Activated T-cell treated with anti-CD3 and anti-CD28 coated beads for 4 hours (primary cell): Measurements from ENCODE around the gene ATOH7.
"Not testable (repeated sequence)": the region's sequence is repeated elsewhere in the genome, so short reads cannot be mapped to it uniquely, and the experiment has no call there.

Source experiments
- DNase-seq: peaks from one replicate; pipeline ENCODE4 v3.0.0-alpha.2; 2020

Gene ATOH7

DNA sequence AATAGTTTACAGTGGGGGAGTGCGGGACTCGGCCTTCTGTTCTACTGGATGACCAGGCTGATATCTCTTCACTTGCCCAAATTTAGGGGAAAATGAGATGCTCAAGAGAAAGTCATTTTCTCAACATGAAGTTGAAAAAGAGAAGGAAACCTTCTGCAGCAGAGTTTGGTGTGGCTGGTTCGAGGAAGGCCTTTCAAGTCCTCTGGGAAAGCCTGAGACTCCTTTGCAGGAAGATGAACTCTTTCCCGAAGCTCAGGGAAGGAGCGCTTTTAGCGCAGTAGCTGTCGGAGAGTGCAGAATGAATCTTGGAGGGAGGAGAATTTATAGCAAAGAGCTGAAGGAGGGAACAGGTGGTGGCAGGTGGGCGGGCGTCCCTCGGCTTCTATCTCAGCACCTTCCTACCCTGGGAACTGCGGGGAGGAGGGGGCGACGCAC lies at the start of gene ATOH7:
Gene ATOH7, minus strand, starts transcription at position 297 of the 435 bp plus-strand sequence. CDS start 436 bp downstream, outside the sequence.
- no peak for DNase-seq

DNA sequence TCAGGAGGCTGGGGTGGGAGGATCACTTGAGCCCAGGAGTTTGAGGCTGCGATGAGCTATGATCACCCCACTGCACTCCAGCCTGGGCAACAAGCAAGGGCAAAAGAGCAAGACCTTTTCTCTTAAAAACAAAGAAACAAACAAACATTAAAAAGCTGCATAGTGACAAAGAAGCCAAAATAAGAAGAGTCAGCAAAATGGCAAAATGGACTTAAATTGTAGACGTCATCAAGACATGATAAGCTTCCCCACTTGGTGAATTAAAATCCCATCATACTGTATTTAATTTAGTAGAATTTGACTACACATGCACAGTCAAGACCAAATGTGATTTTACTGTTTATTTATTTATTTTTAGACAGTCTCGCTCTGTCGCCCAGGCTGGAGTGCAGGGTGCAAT lies 48.8 kb upstream of the ATOH7 start:
- no peak for DNase-seq

DNA sequence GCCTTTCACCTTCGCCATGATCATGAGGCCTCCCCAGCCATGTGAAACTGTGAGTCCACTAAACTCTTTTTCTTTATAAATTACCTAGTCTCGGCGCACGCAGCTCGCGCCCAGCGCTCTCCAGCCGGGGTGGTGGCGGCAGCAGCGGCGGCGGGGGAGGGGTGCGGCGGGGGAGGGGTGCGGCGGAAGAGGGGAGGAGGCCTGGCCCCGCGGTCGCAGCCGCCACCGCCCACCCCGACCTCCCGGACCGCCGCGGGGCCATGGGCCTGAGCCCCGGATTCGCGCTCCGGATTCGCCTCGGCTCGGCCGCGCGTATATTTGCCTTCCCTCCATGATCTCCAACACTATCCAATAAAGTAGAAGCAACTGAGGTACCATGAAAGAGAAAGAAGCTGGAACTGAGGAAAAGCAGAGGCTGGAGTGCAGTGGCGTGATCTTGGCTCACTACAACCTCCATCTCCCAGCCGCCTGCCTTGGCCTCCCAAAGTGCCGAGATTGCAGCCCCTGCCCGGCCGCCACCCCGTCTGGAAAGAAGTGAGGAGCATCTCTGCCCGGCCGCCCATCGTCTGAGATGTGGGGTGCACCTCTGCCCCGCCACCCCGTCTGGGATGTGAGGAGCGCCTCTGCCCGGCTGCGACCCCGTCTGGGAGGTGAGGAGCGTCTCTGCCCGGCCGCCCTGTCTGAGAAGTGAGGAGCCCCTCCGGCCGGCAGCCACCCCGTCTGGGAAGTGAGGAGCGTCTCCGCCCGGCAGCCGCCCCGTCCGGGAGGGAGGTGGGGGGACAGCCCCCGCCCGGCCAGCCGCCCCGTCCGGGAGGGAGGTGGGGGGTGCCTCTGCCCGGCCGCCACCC lies 47.2 kb upstream of the ATOH7 start:
- DNase-seq, result not testable (repeated sequence)

DNA sequence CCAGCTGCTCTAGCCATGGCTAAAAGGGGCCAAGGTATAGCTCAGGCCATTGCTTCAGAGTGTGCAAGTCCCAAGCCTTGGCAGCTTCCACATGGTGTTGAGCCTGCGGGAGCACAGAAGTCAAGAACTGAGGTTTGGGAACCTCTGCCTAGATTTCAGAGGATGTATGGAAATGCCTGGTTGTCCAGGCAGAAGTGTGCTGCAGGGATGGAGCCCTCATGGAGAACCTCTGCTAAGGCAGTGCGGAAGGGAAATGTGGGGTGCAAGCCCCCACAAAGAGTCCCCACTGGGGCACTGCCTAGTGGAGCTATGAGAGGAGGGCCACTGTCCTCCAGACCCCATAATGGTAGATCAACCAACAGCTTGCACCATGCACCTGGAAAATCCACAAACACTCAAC lies 45.9 kb upstream of the ATOH7 start:
- DNase-seq, result not testable (repeated sequence)

DNA sequence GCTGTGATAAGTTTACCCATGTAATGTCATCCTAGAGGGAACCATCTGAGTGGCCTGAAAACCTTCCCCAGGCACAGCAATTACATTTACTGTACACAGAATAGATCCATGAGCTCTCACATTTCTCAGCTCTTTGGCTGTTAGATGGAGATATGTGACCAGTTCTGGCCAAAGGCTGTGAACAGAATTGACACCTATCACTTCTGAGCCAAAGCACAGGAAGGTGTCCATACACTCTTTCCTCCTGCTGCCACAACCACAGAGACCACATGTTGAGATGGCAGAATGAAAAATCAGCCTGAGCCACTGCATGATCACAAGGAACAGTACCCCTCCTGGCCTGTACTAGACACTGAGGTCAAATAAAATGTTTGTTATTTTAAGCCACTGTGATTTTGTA lies 44.3 kb upstream of the ATOH7 start:
- DNase-seq, result no peak

DNA sequence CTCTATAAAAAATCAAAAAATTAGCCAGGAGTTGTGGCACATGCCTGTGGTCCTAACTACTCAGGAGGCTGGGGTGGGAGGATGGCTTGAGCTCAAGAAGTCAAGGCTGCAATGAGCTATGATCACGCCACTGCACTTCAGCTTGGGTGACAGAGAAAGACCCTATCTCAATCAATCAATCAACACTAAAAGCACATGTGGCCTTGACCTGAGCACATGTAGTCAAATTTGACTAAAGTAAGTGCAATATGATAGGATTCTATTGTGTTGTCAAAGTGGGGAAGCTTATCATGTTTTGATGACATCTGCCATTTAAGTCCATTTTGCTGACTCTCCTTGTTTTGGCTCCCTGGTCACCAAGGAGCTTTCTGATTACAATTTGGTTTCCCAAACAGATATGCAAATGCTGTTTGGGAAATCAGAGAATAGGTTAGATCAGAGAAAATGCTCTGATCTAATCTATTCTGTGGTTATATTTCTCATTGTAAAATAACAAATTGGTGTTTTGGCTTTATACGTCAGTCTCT lies 43.8 kb upstream of the ATOH7 start:
- DNase-seq, result no peak

DNA sequence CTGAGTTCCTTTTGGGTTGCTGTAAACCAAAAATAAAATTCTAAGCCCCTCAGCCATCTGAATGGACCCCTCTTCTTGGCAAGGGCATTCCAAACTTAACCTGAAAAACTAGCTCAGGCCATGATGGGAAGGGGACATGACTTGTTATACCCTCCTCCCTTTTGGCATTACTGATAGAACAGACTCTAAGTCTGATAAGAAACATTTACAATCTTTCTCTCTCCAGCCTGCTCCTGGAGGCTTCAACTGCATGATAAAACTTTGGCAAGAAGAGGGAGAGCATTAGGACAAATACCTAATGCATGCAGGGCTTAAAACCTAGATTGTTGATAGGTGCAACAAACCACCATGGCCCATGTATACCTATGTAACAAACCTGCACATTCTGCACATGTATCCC lies 40.9 kb upstream of the ATOH7 start:
- no peak for DNase-seq

DNA sequence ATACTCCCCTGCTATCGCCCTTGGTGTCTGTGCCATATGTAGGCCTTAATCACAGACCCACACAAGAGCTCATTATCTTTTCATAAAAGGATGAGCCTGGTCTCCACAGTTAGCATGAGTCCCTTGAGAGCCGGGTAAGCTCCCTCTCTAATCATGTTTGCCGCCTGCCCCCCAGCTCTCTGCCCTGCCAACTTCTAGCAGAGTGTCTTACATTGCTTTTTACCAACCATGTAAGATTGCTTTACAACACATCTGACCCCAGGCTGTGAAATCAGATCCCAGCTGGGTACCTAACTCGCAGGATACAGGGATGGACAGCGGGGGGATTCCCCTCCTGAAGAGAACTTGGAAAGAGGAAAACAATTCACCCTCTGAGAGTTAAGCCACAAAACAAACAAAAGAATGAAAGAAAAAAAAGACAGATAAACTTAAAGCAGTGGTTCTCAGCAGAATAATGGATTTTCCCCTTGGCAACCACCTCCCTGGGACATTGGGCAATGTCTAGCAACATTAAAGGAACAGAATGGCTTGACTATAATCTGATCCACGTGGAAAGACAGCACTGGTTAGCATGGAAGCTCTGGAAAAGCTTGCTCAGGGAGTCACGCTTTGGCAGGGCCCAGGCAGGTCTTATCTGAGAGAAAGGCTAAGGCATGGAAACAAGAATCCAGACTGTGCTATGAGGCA lies 39.4 kb upstream of the ATOH7 start:
- no peak for DNase-seq

DNA sequence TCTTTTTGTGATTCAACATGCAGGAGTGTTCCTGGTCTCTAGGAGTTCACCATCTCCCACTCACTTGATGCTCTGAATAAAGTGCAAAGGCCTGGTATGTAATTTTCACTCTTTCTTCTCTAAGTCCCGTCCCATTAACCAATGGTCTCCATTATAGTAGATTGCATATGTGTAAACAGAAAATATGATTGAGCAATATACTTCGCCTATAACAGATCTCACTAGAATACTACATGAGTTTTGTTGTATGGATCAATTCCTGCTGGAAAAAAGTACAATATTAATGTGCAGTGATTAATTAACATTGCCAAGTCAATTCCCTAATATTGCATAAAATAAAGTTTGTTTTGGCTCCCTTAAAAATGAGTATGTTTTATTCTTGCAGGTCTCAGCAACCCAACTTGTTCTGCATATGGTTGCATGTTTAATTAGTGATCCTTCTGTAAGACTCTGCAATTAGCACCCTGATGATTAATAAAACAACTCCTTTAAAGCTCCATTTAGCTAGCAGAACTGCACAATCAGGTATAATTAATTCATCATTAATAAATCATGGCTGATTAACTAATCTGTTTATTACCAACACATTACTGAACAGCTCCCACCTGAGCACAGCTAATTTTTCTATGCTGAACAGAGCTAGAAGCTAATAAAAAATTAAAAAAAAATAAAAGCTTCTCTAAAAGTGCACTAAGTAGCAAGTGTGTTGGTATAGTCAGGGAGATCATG lies 37.8 kb upstream of the ATOH7 start:
- DNase-seq, result no peak

DNA sequence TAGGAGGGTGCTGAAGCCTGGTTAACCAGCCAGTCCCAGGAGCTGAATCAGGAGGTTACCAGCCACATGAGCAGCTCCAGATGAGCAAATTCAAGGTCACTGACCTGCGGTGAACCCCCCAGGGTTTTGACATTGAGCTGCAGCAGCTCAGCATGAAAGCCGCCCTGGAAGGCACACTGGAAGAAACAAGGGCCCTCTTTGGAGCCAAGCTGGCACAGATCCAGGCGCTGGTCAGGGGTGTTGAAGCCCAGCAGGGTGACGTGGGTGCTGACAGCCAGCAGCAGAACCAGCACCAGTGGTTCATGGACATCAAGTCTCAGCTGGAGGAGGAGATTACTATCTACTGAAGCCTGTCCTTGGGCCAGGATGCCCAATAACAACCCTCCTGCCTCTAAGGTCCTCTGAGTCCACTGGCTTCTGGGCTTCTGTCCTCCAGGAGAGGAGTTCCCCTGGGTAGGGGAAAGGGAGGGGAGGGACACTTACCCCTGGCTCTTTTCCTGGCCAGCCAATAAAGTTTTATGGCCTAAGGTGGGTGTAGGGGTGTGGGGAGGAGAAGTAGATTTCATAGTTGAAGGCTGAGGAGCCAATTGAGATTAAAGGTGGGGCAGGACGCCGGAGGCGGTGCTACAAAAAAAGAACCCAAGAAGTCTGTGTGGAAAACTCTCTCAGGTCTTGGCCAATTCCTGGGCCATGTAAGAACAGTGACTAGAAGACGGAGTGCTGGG lies 29.4 kb upstream of the ATOH7 start:
- DNase-seq, result no peak

DNA sequence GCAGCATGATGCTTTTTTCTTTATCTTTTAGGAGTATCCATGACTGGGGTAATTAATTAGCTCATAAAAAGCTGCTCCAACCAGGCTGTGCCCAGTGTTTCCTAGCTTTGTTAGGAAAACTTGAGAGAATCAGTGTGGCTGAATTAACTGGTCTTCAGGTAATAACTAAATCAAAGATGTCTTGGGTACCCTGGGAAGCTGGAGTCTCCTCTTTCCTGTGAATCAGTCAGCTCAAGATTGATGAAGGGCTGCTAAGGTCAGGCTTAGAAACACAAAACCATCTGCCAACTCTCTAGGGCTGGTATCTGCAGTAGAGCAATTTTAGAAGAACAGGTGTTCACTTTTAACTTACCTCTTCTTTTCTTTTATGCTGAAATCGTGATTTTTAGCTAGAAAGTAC lies 21.4 kb upstream of the ATOH7 start:
- DNase-seq, result no peak

DNA sequence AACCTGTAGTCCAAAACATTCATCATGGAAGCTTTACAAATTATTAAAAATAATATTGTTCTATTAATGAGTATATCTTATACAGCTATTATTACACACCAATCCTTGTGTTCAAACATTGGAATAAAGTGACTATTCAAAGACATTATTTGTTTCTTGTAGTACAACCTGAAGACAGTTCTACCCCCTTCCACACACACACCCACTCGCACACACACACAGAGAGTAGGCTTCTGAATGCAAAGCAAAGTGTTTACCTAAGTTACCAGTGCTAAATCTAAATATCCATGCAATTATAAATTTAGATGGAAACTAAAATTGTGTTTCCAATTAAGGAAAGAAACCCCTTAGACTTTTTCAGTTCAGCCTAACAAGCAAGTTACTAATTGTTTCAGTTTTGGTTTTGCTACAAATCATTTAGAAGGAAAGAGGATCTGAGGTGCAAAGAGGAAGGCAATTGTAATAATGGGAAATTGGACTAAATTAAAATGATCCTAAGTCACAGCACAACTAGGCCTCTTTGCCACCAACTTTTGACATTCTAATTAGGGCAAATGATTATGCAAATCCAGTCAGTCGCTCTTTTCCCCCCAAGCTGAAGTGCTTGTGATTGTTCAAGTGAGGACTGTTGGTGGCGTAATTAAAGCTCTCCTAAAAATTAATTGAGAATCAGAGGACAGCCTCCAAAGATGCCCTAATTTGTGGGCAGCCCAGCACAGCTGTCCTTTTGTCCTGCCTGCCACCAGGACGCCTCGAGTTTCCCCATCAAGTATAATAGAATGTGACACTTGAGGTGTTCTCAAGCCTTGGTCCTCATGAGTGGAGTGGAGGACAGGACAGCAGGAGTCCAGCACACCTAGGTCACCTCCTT lies 19.9 kb upstream of the ATOH7 start:
- DNase-seq, result no peak

DNA sequence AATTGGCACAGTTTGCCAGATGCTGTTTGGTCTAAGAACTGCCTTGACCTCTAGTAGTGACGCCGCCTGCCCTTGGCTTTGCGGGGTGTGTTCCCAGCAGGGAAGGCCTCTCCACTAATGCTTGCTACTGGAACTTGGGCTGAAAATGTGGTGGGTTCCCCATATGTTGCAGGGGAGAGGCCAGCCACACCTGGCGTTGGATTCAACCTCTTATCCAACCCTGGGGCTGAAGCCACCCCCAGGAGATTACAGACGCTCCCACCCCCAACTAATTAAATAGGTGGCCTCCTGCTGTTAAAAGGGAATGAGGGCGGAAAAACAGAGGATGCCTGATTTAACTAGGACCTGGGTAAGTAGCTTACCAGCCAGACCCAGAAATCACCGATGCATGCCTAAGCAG lies 19.2 kb upstream of the ATOH7 start:
- no peak for DNase-seq

DNA sequence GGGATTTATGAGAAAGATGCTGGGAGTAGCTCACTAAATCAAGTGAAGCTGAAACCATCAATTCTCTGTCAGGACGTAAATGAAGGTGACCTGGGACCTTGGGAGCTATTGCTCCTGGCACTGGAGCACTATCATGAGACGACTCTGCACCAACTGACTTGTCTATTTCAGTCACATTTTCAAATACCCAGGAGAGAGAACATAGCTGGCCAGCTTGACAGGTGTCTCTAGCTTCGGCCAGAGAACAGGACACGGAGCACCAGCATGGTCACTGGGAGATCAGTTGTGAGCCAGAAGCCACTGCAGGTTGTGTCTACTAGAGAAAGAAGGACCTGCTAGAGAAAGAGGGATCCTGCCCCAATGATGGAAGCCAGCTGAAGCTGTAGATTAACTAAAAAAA lies 17.4 kb upstream of the ATOH7 start:
- no peak for DNase-seq

DNA sequence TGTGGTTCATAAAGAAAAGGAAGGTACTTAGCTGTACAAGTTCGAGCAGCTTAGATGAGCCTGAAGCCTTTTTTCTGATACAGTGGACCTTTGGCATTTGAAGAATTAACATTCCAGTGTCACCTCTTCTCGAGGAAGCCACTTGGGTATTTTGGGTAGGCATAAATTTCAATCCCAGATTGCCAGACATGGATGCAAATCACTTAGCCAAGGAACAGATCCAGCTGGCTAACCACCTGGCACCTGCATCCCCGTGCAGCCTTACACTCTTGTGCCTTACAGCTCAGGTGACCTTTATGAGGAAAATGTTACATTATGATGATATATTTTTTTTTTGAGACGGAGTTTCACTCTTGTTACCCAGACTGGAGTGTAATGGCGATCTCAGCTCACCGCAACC lies 16.0 kb upstream of the ATOH7 start:
- no peak for DNase-seq

DNA sequence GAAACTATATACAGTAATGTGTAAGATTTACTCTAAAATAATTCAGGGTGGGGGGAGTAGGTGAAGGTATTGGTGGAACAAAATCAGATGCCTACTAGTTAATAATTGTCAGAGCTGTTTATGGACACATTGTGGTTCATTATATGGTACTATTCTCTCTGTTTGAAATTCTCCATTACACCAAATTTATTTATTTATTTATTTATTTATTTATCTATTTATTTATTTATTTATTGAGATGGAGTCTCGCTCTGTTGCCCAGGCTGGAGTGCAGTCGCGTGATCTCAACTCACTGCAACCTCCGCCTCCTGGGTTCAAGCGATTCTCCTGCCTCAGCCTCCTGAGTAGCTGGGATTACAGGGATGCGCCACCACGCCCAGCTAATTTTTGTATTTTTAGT lies 14.5 kb upstream of the ATOH7 start:
- DNase-seq, result not testable (repeated sequence)

DNA sequence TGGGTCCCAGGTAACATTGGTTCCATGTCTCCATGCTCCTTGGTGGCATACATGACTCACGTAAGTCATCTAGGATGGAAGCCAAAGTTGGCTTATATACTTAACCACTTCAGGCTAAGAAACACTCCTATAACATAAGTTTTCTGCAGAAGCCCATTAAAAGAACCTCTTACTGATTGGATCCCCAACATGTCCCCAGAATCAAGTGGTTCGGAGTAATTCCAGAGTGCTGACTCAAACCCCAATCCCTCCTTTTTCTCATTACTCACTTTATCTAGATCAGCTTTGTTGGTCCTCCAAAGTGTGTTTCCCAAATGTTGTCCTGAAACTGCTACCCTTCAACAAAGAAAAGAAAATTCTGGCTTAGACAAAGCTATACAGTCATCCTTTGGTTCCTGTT lies 10.1 kb upstream of the ATOH7 start:
- DNase-seq, result no peak

DNA sequence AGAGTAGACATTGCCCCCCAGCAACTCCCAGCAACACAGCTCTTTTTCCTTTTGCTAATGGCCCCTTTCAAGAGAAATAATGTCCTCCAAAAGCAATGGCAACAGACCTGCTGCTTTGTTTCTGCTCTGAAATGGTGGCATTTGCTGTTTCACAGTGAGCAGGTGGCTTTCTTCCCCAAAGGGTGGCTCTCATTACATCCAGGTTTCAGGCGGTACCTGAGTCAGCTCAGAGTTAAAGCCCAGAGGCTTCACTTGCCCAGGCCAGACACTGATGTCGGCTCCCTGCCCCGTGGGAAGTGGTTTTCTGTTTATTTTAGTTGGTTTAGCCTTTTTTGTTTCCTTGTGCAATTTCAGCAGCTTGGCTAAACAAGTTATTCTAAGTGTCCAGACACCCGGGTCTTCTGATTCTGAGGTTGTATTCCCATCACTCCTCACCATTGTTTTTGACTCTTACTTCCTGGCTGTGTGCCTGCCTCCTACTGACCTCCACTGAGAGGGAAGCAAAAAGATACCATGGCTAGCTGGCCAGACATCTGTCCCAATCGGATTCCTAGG lies 7.8 kb upstream of the ATOH7 start:
- DNase-seq, result no peak

DNA sequence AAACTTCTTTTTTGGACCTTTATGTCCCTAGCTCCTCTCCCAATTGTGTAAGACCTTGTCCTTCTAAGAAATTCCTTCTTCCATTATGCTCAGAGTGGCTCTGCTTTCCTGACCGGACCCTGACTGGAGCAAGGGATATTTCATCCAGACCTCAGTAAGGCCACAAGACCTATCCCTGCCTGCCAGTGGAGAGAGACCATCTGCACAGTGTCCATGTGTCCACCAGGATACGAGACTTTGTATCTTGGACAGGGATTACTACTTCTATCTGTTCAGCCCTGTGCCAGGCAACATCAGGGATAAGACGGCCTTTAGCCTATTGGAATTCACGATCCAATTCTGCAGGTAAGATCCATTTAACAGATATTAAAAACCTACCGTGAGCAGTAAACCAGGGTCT lies 7.2 kb upstream of the ATOH7 start:
- DNase-seq, result no peak

DNA sequence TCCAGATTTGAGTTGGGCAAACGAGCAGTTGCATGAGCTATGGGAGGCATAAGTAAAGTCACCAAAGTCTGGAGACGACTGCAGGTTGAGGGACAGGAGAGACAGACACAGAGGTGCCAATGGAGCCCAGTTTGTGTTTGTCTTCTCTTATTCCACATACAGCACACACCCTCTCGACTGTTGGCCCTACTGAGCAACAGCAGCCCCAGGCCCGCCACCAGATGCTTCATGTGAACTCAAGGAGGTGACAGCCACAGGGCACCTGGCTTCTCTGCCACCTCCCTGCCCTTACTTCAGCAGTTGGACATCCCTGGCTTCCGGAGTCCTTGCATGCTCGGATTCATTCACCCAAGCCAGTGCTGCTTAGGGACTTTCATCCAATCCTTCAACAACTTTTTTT lies 6.5 kb upstream of the ATOH7 start:
- DNase-seq, result no peak

DNA sequence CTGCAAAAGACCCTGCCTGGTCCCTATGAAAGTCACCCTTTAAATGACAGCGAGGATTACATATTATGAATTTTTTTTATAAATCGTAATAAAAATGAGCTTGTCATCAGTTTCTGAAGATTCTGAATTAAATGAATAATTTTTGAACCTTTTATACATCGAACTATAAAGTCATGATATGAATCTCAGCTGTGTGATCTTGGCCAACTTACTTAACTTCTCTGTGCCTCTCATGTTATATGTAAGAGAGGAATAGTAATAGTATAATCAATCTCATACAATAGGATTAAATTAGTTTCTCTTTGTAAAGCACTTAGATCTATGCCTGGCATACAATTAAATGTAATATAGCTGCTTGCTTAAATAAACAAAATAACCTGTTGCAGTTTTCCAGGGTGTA lies 5.3 kb upstream of the ATOH7 start:
- no peak for DNase-seq
